Prostate gland (tissue), 2 donors: ENCODE data around the gene DOCK10. TPM values are rescaled to one million over a fixed set of nuclear protein-coding genes. Genes with fewer than 3 reads are reported as not detected.
A peak's percentile ranks its signal among the peaks of the same experiment; 100 is the strongest.

ENCODE experiments used
- DNase-seq: peaks from one replicate; pipeline ENCODE4 v3.0.0-alpha.2; 2019; ENCODE audit warnings: low spot score
- H3K27ac ChIP-seq, 2 donors: fragments of 200-600 bp; sonication (generic); 2 replicates each; pipeline ENCODE4 v1.5.1; 2017 to 2019
- H3K27me3 ChIP-seq: fragments of 200-600 bp; sonication (generic); replicated peaks from 2 replicates; pipeline ENCODE4 v1.5.1; 2019; ENCODE audit not compliant: insufficient read depth
- H3K36me3 ChIP-seq, 2 donors: fragments of 200-600 bp; sonication (generic); 1 replicate in 1 of 2; 2 replicates in 1 of 2; pipeline versions ENCODE4 v1.5.1 to v1.8.1; 2017 to 2019
- H3K4me1 ChIP-seq: fragments of 200-600 bp; sonication (generic); replicated peaks from 2 replicates; pipeline ENCODE4 v1.5.1; 2019
- H3K4me3 ChIP-seq, 2 donors: fragments of 200-600 bp; sonication (generic); 2 replicates each; pipeline ENCODE4 v1.5.1; 2017 to 2019
- H3K9me3 ChIP-seq: fragments of 200-600 bp; sonication (generic); 2 replicates; pipeline ENCODE4 v1.5.1; 2017
- POLR2A ChIP-seq: fragments of 450-650 bp; IDR thresholded peaks from one replicate; pipeline ENCODE4 v1.6.1; 2016; ENCODE audit warnings: antibody characterized with exemption, mild to moderate bottlenecking
- POLR2AphosphoS5 ChIP-seq: sonication (generic); formaldehyde crosslinking; IDR thresholded peaks from one replicate; pipeline ENCODE4 v1.6.1; 2017; ENCODE audit warnings: antibody characterized with exemption
- WGBS: methylation state at CpG from one replicate; pipeline ENCODE4 v1.1.5; 2018; 5-methylcytosine and 5-hydroxymethylcytosine counted together
- intact Hi-C: fragments of 100-400 bp; cut with DNase I; formaldehyde crosslinking; loops from one replicate; pipeline ENCODE4 v1.14.2; 2022
- total RNA-seq, 2 donors: library from RNA; depleted of rRNA; stranded (reverse); fragments of >200 nt; gene quantifications; one replicate each; pipeline ENCODE4 v1.1.0, GENCODE V29; 2016
- TF ChIP-seq, protein P1 (sequence below), 4 experiments: fragments of 200-600 bp in 2 of 4; fragments of 450-650 bp in 2 of 4; sonication (generic) in 2 of 4; IDR thresholded peaks; 1 replicate in 3 of 4; 2 replicates in 1 of 4; pipeline ENCODE4 v1.5.1; 2016 to 2019; ENCODE audit warnings: antibody characterized with exemption in 4 of 4, mild to moderate bottlenecking in 2 of 4, moderate library complexity in 2 of 4

Gene DOCK10
- total RNA-seq, 2 donors from 2014 or later, result 4.8 to 6.2 TPM

DNA sequence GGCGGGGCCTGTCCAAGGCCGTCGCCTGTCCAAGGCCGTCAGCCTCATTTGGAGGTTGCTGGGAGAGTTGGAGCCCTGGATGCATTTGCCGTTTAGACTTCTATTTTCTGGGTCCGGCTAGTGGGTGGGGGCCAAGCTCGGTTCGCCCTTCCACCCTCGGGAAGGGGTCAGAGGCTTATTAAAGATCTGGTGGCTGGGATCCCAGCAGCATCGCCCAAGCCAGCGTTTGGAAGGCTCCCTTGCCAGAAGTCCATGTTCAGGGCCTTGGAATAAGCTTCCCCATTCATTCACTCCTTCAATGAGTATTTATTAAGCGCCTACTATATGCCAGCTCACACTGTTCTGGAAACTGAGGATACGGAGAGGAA is 516 bp upstream of the DOCK10 start:
- Histone ChIP-seq H3K4me1 (no peaks in the 10 kb centered on the region), H3K9me3 (no peaks in the 10 kb centered on the region), H3K36me3 (no peaks in the 10 kb centered on the region), H3K27ac (no peak overlapping the region), H3K4me3 (peak overlapping the region; percentile 32 to 41), H3K27me3 (peaks cover 8% of the 10 kb centered on the region)
- no peak for TF ChIP-seq POLR2AphosphoS5
- TF ChIP-seq, protein P1, sequence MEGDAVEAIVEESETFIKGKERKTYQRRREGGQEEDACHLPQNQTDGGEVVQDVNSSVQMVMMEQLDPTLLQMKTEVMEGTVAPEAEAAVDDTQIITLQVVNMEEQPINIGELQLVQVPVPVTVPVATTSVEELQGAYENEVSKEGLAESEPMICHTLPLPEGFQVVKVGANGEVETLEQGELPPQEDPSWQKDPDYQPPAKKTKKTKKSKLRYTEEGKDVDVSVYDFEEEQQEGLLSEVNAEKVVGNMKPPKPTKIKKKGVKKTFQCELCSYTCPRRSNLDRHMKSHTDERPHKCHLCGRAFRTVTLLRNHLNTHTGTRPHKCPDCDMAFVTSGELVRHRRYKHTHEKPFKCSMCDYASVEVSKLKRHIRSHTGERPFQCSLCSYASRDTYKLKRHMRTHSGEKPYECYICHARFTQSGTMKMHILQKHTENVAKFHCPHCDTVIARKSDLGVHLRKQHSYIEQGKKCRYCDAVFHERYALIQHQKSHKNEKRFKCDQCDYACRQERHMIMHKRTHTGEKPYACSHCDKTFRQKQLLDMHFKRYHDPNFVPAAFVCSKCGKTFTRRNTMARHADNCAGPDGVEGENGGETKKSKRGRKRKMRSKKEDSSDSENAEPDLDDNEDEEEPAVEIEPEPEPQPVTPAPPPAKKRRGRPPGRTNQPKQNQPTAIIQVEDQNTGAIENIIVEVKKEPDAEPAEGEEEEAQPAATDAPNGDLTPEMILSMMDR (IDR thresholded peaks at IDR 0.05), result no peak
- no peak for TF ChIP-seq POLR2A
- 17% methylated on average over 13 of the region's 13 CpGs for WGBS
- DNase-seq, result no peak
- intact Hi-C loops, result no loop called here

DNA sequence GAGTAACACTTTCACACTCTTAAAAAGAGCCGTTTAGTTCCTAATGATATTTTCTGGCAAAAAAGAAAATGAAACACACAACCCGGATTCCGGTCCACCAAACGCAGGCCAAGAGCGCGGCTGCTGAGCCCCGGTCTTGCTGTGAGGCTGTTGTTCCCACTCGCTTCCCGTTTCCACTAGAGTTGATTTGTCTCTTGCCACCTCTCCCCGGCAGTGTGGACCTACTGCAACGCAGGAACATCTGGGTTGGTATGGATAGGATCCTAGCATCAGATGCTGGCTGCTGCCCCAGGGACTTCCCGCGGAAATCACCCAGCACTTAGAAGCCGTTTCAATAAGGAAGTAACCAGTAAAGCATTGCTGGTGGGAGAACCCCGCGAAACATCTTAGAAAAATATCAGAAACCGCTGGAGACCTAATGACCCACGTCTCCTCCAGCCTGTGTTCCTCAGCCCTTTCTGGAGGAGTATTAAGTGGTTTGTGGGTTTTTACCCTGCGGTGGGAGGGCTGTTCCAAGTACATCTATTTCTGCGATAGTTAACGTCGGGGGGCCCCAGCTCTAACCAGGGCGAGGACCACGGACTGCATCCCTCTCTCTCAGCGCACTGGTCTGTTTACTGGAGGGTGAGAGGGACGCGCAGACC is 939 bp downstream of the DOCK10 start:
- no peak for DNase-seq

DNA sequence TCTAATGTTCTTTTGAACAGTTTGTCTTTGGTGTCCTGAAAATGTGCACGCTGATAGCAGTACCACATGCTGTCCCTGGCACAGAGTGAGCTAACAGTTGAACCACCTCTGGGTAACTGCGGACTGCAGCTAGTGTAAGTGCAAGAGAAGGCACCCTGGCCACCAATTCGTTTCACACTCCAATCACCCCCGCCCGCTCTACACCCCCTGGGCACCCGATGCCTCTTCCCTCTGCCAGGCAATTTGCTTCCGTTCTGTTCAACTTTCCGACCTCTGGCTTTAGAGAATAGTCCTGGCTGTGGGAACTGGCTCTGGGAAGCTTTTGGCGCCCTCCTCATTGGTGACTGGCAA is 1.4 kb downstream of the DOCK10 start:
- H3K4me3 ChIP-seq, result peak overlapping the region; percentile 32 to 41
- TF ChIP-seq POLR2AphosphoS5 (no peak), POLR2A (no peak)
- TF ChIP-seq, protein P1 (IDR thresholded peaks at IDR 0.05), result no peak
- 9% methylated on average over 9 of the region's 9 CpGs for WGBS
- no peaks in the 10 kb centered on the region for H3K4me1 ChIP-seq
- intact Hi-C loops, result no loop called here
- DNase-seq, result no peak
- H3K27ac ChIP-seq, result no peak overlapping the region
- no peaks in the 10 kb centered on the region for H3K9me3 ChIP-seq
- H3K27me3 ChIP-seq, result peaks cover 8% of the 10 kb centered on the region
- H3K36me3 ChIP-seq, result no peaks in the 10 kb centered on the region

More for the DNA sequence above, 939 bp downstream of the DOCK10 start:
- Histone ChIP-seq H3K4me1 (no peaks in the 10 kb centered on the region), H3K9me3 (no peaks in the 10 kb centered on the region), H3K36me3 (no peaks in the 10 kb centered on the region), H3K27ac (no peak overlapping the region), H3K27me3 (peaks cover 8% of the 10 kb centered on the region), H3K4me3 (peak overlapping the region; percentile 32 to 41)
- intact Hi-C loops, result no loop called here
- TF ChIP-seq POLR2A, result no peak
- no peak for TF ChIP-seq POLR2AphosphoS5
- TF ChIP-seq, protein P1 (IDR thresholded peaks at IDR 0.05), result no peak
- WGBS, result 6% methylated on average over 27 of the region's 27 CpGs

DNA sequence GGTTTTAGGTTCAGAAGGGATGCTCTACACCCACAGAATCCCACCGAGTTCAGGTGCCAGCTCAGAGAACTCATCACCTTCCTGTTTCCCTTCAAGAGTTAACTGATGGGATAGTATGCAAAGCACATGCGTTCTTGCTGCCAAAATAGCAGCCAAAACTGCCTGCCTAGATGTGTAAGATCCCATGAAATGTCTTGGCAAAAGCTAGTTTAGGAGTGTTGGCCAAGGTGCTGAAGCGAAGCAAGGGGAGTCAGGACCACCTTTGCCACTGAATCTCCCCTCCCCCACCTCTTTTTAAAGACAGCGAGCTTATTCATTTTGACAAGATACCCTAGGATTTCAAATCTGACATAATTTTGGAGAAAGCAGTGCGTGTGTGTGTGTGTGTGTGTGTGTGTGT is 2.1 kb downstream of the DOCK10 start:
- intact Hi-C loops, result no loop called here
- Histone ChIP-seq H3K4me1 (no peaks in the 10 kb centered on the region), H3K27ac (no peak overlapping the region), H3K4me3 (no peak overlapping the region), H3K9me3 (no peaks in the 10 kb centered on the region), H3K27me3 (peaks cover 8% of the 10 kb centered on the region), H3K36me3 (no peaks in the 10 kb centered on the region)
- 35% methylated on average over 5 of the region's 5 CpGs for WGBS
- TF ChIP-seq, protein P1 (IDR thresholded peaks at IDR 0.05), result no peak
- no peak for TF ChIP-seq POLR2AphosphoS5
- no peak for TF ChIP-seq POLR2A
- DNase-seq, result no peak

DNA sequence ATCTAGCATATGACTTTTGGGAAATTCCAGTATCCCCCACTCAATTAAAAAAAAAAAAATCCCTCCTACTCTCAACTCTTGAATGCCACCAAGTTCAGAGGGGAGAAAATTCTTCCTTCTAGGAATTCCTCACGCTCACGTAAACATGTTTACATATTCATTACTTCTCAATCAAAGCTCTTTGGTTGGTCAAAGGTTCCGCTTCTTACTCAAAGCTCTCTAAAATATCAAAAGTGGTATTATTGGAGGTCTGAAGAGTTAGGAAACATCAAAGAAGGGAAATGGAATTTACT is 4.1 kb downstream of the DOCK10 start:
- H3K27ac ChIP-seq, result no peak overlapping the region
- intact Hi-C loops, result no loop called here
- no peak overlapping the region for H3K4me3 ChIP-seq
- 69% methylated on average over 3 of the region's 3 CpGs for WGBS
- H3K4me1 ChIP-seq, result no peaks in the 10 kb centered on the region
- peaks cover 8% of the 10 kb centered on the region for H3K27me3 ChIP-seq
- TF ChIP-seq POLR2AphosphoS5 (no peak), POLR2A (no peak)
- TF ChIP-seq, protein P1 (IDR thresholded peaks at IDR 0.05), result no peak
- DNase-seq, result no peak
- H3K9me3 ChIP-seq, result no peaks in the 10 kb centered on the region
- no peaks in the 10 kb centered on the region for H3K36me3 ChIP-seq
